Esophagus muscularis mucosa (tissue), 4 donors: ENCODE measurements around the gene UBE4B.

ENCODE experiments used
- EP300 ChIP-seq: sonication (generic); formaldehyde crosslinking; IDR thresholded peaks from one replicate; pipeline ENCODE4 v1.6.1; 2017; ENCODE audit warnings: antibody characterized with exemption
- POLR2A ChIP-seq: fragments of 450-650 bp; IDR thresholded peaks from one replicate; pipeline ENCODE4 v1.6.1; 2017; ENCODE audit warnings: antibody characterized with exemption, moderate library complexity, mild to moderate bottlenecking, low read depth
- TF ChIP-seq, protein P1 (sequence below), 3 experiments: fragments of 200-600 bp in 2 of 3; fragments of 450-650 bp in 1 of 3; sonication (generic) in 2 of 3; IDR thresholded peaks; one replicate each; pipeline ENCODE4 v1.5.1; 2017 to 2019; ENCODE audit warnings: antibody characterized with exemption in 3 of 3, mild to moderate bottlenecking in 2 of 3, moderate library complexity in 1 of 3

DNA sequence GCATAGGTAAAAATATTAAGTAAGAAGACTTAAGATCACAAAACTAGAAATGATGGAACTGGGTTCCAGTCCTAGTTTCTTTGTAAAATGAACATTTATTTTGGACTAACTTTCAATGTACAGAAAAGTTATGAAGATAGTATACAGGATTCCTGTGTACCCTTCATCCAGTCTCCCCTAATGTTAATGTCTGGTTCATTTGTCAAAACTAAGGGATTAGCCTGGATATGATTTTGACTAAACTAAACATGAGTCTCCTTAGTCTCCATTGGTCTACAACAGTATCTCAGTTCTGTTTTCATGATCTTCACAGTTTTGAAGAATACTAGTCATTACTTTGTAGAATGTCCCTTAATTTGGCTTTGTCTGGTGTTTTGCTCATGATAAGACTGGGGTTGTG lies 54.5 kb downstream of the UBE4B start:
- TF ChIP-seq POLR2A (no peak), EP300 (no peak)
- TF ChIP-seq, protein P1, sequence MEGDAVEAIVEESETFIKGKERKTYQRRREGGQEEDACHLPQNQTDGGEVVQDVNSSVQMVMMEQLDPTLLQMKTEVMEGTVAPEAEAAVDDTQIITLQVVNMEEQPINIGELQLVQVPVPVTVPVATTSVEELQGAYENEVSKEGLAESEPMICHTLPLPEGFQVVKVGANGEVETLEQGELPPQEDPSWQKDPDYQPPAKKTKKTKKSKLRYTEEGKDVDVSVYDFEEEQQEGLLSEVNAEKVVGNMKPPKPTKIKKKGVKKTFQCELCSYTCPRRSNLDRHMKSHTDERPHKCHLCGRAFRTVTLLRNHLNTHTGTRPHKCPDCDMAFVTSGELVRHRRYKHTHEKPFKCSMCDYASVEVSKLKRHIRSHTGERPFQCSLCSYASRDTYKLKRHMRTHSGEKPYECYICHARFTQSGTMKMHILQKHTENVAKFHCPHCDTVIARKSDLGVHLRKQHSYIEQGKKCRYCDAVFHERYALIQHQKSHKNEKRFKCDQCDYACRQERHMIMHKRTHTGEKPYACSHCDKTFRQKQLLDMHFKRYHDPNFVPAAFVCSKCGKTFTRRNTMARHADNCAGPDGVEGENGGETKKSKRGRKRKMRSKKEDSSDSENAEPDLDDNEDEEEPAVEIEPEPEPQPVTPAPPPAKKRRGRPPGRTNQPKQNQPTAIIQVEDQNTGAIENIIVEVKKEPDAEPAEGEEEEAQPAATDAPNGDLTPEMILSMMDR (IDR thresholded peaks at IDR 0.05) = no peak
